ENCODE measurements around the gene RBM28. TPM values are rescaled to one million over a fixed set of nuclear protein-coding genes. Genes with fewer than 3 reads are reported as not detected.
A peak's percentile ranks its signal among the peaks of the same experiment; 100 is the strongest.

RBM28 gene
- total RNA-seq, 1 donor = 6.5 TPM

- DNase-seq (ENCODE audit: low read depth in 2 of 3, low spot score in 2 of 3) = peak in 2 of 3 donors; percentile 22 to 31
These were observed 7.8 kb upstream of the RBM28 start for GRCh38 chr7:128351296-128352152.

GRCh38 chr7:128350708-128351295 is 7.1 kb upstream of the RBM28 start:
- DNase-seq (ENCODE audit: low read depth in 2 of 3, low spot score in 2 of 3) = no peak

DNA sequence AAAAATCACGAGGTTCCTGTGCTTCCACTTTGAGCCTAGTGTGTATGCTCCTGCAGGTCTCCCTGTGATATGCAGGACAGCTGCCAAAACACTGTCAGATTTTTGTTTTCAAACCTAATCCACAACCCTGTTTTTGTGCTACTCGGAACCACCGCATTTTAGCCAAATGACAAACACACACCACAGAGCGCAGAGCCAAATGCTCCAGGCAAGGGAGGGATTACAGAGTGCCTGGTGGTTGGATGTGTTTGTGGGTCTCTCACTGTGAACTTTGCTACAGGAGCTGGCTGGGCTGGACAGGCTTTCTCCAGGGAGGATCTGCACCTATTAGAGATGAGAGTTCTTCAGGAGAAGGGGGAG is 5.7 kb upstream of the RBM28 start:
- no peak for DNase-seq (ENCODE audit: low read depth in 2 of 3, low spot score in 2 of 3)

DNA sequence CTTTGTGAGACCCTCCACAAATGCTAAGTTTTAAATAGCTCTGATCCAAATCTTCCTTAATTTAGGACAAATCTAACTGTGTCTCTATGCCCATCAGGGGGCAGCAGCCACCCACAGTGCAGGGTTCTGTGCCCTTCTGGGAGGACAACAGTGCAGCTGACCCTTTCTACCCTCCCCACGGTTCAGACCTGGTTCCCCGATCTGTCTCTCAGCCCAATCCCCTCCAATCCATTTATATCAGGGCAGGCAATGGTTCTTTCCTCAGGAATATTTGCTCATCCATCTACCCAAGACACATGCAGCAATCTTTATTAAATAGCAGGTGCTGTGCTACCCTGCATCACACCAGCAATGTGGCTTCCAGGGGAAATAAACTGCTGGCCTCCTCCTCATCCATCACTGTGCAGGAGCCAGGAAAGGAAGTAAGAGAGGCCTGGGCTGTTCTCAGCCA is 4.0 kb upstream of the RBM28 start:
- peak in 2 of 3 donors; percentile 63 to 82 for DNase-seq (ENCODE audit: low read depth in 2 of 3, low spot score in 2 of 3)

DNA sequence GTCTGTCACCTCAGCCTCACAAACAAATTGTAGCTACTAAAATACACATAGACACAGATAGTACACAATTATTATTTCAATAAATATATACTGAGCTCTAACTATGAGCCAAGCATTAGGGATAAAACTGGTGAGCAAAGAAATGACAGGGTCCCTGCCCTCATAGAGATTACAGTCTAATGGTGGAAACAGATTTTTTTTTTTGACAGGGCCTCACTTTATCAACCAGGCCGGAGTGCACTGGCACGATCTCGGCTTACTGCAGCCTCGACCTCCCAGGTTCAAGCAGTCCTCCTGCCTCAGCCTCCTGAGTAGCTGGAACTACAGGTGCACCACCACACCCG is 695 bp upstream of the RBM28 start:
- no peak for DNase-seq (ENCODE audit: low read depth in 2 of 3, low spot score in 2 of 3)

- no peak for DNase-seq (ENCODE audit: low read depth in 2 of 3, low spot score in 2 of 3)
These were observed 2.0 kb downstream of the RBM28 start for GRCh38 chr7:128341733-128342132.

GRCh38 chr7:128335730-128336129 is 8.0 kb downstream of the RBM28 start:
- DNase-seq (ENCODE audit: low read depth in 2 of 3, low spot score in 2 of 3) = no peak

DNA sequence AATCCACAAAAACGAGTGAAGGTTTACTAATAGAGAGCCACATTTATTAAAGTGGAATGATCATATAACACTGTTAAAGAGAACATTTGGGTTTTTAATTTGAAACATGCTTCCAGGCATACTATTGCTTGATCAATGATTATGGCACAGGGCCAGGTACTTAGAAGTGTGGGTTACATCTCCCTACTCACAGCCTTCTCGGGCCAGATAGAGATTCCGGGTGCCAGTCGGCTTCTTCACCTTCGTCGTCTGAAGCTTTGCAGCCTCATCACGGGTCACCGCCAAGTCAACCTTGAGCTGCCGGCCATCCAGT is 19.4 kb downstream of the RBM28 start:
- DNase-seq (ENCODE audit: low read depth in 2 of 3, low spot score in 2 of 3) = no peak

DNA sequence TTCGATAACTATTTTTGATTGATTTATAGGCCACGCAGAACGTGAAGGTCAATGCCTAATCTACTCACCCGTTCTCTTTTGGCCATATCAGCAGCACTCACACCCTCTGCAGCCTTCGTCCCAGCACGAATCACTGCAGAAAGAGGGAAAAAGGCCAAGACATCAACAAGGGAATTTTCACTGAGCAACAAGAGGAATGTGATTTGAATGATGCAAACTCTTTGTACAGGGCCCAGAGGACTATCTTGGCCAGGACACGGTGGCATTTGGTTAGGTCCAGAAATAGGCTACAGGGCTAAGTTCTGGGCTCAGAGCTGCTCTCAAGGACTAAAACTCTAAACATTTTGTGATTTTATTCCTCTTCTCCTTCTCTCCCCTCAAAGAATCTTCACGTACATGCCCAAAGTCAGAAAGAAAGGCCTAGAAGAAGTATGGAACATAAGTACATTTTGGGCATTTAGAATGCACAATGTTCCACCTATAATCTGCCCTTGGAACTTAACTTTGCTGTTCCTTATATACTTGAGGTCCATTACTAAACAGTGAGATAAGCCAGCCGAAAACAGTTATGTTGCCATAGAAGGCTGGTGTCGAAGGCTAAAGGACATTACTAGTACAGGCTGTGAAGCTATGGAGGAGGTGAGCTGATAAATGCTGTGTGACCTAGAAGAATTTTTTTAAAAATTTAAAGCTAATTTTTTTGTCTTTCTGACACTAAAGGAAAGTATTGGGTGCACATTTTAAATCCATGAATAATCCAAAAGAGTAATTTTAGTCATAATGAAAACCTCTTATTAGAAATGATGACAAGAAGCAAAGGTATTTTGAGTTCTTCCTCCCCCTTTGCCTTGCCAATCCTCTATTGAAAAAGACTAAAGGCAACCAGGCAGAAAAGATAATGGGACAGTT is 20.0 kb downstream of the RBM28 start:
- no peak for DNase-seq (ENCODE audit: low read depth in 2 of 3, low spot score in 2 of 3)

- DNase-seq (ENCODE audit: low read depth in 2 of 3, low spot score in 2 of 3) = no peak
These were observed 20.7 kb downstream of the RBM28 start for GRCh38 chr7:128323040-128323439.

DNA sequence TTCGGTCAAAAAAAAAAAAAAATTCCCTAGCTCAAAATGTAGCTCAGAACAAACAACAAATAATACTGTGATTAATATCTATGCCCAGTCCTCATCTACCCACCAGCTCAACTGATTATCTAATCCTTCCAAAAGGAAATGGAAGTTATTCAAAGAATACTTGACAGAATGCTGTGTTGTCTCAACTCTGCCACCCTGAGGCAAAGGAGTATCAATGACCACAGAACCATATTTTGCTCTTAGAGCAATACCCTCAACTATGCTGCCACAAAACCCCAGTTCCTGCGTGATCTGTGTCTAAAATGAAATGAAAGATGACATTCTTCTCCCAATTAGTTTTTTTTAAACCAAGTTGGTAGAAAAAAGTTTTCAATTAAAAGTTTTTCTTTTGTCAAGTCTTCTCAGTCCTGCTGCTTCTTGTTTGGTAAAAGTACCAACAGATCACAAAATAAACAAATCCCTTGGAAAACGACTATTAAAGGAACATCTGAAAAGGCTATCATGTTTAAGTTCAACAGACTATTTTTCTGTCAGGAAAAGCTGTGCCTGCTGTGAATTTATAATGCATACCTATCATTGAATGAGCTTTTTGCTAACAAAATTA is 21.6 kb downstream of the RBM28 start:
- DNase-seq (ENCODE audit: low read depth in 2 of 3, low spot score in 2 of 3) = peak in 2 of 3 donors; percentile 66 to 81

DNA sequence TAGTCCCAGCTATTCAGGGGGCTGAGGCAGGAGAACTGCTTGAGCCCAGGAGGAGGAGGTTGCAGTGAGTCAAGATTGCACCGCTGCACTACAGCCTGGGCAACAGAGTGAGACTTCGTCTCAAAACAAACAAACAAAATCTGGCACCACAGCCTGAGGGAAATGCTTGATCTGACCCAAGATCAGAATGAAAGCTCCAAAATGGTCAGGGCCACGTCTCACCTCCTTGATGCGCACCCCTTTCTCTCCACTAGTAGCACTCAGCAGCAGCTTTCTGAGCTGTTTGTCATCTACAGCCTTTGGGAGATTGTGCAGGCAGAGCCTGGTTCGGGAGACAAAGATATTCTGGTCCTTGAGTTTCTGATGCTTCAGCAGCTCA is 22.7 kb downstream of the RBM28 start:
- DNase-seq (ENCODE audit: low read depth in 2 of 3, low spot score in 2 of 3) = no peak

- peak in 2 of 3 donors; percentile 56 to 57 for DNase-seq (ENCODE audit: low read depth in 2 of 3, low spot score in 2 of 3)
These were observed 25.0 kb downstream of the RBM28 start for GRCh38 chr7:128318691-128319090.

DNA sequence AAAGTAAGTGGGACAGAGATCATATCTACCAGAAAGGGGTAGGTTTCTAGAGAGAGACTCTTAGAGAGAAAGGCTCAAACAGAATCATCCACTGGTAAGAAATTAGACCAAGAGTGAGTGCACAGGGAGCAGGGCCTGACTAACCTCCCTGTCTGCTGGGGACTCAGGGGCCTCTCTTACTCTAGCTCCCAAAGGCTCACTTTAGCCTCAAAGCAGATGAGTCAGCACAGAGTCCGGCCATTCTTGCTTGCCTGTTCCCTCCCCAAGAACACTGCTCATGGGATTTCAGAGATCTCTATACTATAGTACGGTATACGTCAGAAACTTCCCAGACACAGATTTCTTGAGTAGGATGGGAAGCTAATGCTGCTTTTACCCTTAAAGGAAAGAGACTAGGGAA is 32.7 kb downstream of the RBM28 start:
- DNase-seq (ENCODE audit: low read depth in 2 of 3, low spot score in 2 of 3) = no peak

DNA sequence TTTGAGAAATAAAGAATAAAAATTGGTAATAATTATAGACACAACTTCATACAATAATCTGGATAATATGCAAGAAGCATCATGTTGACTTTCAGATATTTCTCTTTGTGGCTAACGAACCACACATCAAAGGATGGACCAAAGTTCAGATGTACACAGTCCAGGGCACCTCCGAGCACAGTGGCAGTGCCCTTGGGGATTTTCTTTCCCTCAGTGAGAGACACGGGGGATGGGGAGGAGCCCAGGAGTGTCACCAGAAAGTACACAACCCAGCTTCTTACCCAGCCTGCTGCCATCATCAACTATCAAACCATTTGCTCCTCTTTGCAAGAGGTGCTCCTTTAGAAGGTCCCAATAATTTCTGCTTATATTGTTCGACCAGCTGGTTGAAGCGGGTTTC is 33.2 kb downstream of the RBM28 start:
- no peak for DNase-seq (ENCODE audit: low read depth in 2 of 3, low spot score in 2 of 3)

GRCh38 chr7:128309976-128310375 is 33.7 kb downstream of the RBM28 start:
- no peak for DNase-seq (ENCODE audit: low read depth in 2 of 3, low spot score in 2 of 3)

- DNase-seq (ENCODE audit: low read depth in 2 of 3, low spot score in 2 of 3) = no peak
These were observed 34.6 kb downstream of the RBM28 start for GRCh38 chr7:128309124-128309523.

DNA sequence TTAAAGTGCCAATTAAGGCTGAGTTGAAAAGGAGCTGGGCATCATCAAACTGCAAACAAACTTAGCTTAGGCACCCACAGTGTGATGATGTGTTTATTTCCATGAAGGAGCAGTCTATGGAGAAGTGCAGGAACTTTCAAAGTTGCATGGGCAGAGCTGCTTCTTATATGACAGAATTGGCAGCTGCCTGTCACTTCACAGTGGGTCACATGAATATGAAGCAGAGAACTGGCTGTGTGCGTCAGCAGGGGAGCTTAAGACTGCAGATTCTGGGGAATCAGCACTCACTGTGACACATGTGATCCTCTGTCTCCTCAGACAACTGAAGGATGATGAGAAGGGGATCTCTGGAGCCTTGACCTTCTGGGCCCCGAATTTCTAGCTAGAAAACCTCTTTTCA is 36.6 kb downstream of the RBM28 start:
- DNase-seq (ENCODE audit: low read depth in 2 of 3, low spot score in 2 of 3) = no peak

DNA sequence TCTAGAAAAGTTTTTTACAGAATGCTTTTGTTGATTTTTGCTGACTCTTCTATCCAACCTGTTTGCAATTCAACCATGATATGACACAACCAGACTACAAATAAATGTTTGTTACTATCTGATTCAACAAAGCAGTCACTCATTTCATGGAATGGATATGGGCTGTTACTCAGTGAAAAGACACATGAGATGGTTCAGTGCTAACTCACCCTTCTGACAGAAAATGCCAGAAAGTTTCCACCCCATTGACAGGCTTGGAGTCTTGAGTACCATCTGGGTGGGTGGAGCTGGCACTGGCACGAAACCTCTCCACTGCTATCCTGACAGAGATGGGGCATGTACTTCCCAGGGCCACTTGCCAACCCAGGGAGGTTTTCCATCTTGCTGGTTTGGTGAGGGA is 39.5 kb downstream of the RBM28 start:
- no peak for DNase-seq (ENCODE audit: low read depth in 2 of 3, low spot score in 2 of 3)

GRCh38 chr7:128303643-128304042 is 40.1 kb downstream of the RBM28 start:
- DNase-seq (ENCODE audit: low read depth in 2 of 3, low spot score in 2 of 3) = no peak

DNA sequence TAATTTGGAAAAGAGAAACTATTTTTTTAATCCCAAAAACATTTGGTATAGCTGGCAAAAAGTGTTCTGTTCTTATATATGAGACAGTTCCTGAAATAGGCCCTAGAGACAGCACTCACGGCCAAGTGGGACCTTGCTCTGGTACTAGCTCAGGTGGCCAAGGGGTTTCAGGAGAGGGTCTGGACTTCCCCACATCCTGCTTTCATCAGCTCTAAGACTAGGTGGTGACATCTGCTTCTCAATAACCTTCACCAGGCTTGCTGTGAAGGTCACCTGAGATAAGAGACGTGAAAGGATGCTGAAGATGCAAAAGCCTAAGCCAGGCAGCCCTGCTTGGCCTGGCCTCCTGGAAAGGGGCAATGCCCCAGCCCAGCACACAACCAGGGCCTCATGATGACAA is 40.6 kb downstream of the RBM28 start:
- no peak for DNase-seq (ENCODE audit: low read depth in 2 of 3, low spot score in 2 of 3)
